OCI-LY3 (cell line): Measurements from ENCODE around the gene OR6F1.

Experiments used
- H2AFZ ChIP-seq: fragments of 200-600, 300-600 bp; shearing (Covaris generic); 2 replicates; pipeline ENCODE4 v1.6.0; 2014; ENCODE audit warnings: antibody characterized with exemption, low read depth, low read length
- H3K27ac ChIP-seq: fragments of 200-600, 300-600 bp; sonication (generic); 2 replicates; pipeline ENCODE4 v1.5.1; 2014; ENCODE audit warnings: mild to moderate bottlenecking, low read length, moderate library complexity, mixed read lengths
- H3K27me3 ChIP-seq: fragments of 200-600, 300-600 bp; sonication (generic); 2 replicates; pipeline ENCODE4 v1.6.1; 2014; ENCODE audit warnings: low read depth, low read length, mixed read lengths
- H3K36me3 ChIP-seq: fragments of 200-600, 300-600 bp; sonication (generic); replicated peaks from 2 replicates; pipeline ENCODE3; 2014; ENCODE audit warnings: low read depth, low read length, mixed read lengths
- H3K4me1 ChIP-seq: fragments of 300-600, 200-600 bp; sonication (generic); 2 replicates; pipeline ENCODE4 v1.6.1; 2014; ENCODE audit warnings: low read length, mixed read lengths
- H3K4me2 ChIP-seq: fragments of 200-600, 300-600 bp; sonication (generic); 2 replicates; pipeline ENCODE4 v1.6.1; 2014; ENCODE audit warnings: low read length, mixed read lengths
- H3K4me3 ChIP-seq: fragments of 300-600, 200-600 bp; sonication (generic); 2 replicates; pipeline ENCODE4 v1.5.1; 2014; ENCODE audit warnings: antibody characterized with exemption, mild to moderate bottlenecking, low read length, moderate library complexity
- H3K79me2 ChIP-seq: fragments of 300-600, 200-600 bp; shearing (Covaris generic); 2 replicates; pipeline ENCODE4 v1.6.1; 2014; ENCODE audit warnings: mild to moderate bottlenecking, low read length, mixed read lengths
- H3K9ac ChIP-seq: fragments of 300-600, 200-600 bp; shearing (Covaris generic); 2 replicates; pipeline ENCODE4 v1.6.0; 2014; ENCODE audit warnings: mild to moderate bottlenecking, low read length, moderate library complexity
- H3K9me3 ChIP-seq: fragments of 200-600, 300-600 bp; shearing (Covaris generic); 2 replicates; pipeline ENCODE4 v1.6.1; 2014; ENCODE audit warnings: low read length, mixed read lengths; ENCODE audit not compliant: insufficient read depth
- H4K20me1 ChIP-seq: fragments of 200-600, 300-600 bp; sonication (generic); 2 replicates; pipeline ENCODE4 v1.6.1; 2016; ENCODE audit warnings: low read length, mixed read lengths; ENCODE audit not compliant: insufficient read depth
- EZH2phosphoT487 ChIP-seq: fragments of 200-600 bp; shearing (Covaris generic); IDR thresholded peaks from 2 replicates; pipeline ENCODE4 v1.6.1; 2018; ENCODE audit warnings: antibody characterized with exemption, mixed run types, low read depth
- TF ChIP-seq, protein P1 (sequence below): fragments of 200-600, 300-600 bp; sonication (generic); IDR thresholded peaks from 2 replicates; pipeline ENCODE4 v1.5.1; 2014; ENCODE audit warnings: antibody characterized with exemption, low read length, low read depth

Gene OR6F1

GRCh38 chr1:247681288-247681897 lies 35.1 kb downstream of the OR6F1 start:
- H3K4me1 ChIP-seq = peaks cover 11% of the 10 kb centered on the region
- TF ChIP-seq, protein P1, sequence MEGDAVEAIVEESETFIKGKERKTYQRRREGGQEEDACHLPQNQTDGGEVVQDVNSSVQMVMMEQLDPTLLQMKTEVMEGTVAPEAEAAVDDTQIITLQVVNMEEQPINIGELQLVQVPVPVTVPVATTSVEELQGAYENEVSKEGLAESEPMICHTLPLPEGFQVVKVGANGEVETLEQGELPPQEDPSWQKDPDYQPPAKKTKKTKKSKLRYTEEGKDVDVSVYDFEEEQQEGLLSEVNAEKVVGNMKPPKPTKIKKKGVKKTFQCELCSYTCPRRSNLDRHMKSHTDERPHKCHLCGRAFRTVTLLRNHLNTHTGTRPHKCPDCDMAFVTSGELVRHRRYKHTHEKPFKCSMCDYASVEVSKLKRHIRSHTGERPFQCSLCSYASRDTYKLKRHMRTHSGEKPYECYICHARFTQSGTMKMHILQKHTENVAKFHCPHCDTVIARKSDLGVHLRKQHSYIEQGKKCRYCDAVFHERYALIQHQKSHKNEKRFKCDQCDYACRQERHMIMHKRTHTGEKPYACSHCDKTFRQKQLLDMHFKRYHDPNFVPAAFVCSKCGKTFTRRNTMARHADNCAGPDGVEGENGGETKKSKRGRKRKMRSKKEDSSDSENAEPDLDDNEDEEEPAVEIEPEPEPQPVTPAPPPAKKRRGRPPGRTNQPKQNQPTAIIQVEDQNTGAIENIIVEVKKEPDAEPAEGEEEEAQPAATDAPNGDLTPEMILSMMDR = peak; percentile 98
- TF ChIP-seq EZH2phosphoT487 = no peak
- H3K9ac ChIP-seq = no peak overlapping the region
- H3K4me3 ChIP-seq = no peak overlapping the region
- H3K79me2 ChIP-seq = no peaks in the 10 kb centered on the region
- H3K36me3 ChIP-seq = no peaks in the 10 kb centered on the region
- no peak overlapping the region for H3K4me2 ChIP-seq
- no peaks in the 10 kb centered on the region for H4K20me1 ChIP-seq
- no peak overlapping the region for H2AFZ ChIP-seq
- H3K27ac ChIP-seq = no peak overlapping the region
- H3K27me3 ChIP-seq = peaks cover 7% of the 10 kb centered on the region; the same call in 1 of the 2 replicates
- no peaks in the 10 kb centered on the region for H3K9me3 ChIP-seq

- H3K36me3 ChIP-seq = no peaks in the 10 kb centered on the region
Measured at GRCh38 chr1:247680171-247680570, 36.3 kb downstream of the OR6F1 start.

DNA sequence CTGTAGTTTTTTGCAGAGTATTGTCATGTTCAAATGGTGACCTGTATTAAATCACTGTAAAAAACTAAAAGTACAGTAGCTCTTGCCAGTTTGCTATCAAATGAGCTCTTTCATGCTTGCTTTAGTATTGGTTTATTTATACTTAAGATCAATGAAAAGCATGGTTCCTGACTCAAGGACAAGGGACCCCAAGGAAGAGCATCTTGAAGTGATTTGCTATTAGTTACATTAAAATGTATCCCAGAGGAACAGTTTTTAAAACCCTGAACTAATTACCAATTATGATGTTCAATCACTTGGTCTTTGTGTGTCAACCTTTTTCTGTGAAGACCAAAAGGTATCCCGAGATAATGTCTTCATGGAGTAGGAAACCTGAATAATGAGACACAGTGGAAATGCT lies 36.8 kb downstream of the OR6F1 start, which contains the start of gene OR13G1:
TSS of gene OR13G1 (minus strand) at position 101 of the 400 bp plus-strand sequence. CDS start 6,698 bp downstream, outside the sequence.
- Histone ChIP-seq H3K36me3 (no peaks in the 10 kb centered on the region), H2AFZ (no peak within 1 kb of the TSS), H3K27me3 (peaks cover 10% of the 10 kb centered on the region; the same call in 1 of the 2 replicates), H3K4me2 (peak within 1 kb of the TSS; percentile 53), H4K20me1 (no peaks in the 10 kb centered on the region), H3K4me1 (peaks cover 11% of the 10 kb centered on the region), H3K9ac (no peak within 1 kb of the TSS), H3K79me2 (no peaks in the 10 kb centered on the region), H3K4me3 (no peak within 1 kb of the TSS), H3K9me3 (no peaks in the 10 kb centered on the region), H3K27ac (no peak within 1 kb of the TSS)
- TF ChIP-seq EZH2phosphoT487 = no peak
- TF ChIP-seq, protein P1 = no peak

More at GRCh38 chr1:247680171-247680570, 36.3 kb downstream of the OR6F1 start:
- no peak overlapping the region for H3K4me3 ChIP-seq
- H3K9me3 ChIP-seq = no peaks in the 10 kb centered on the region
- H2AFZ ChIP-seq = no peak overlapping the region
- H3K4me1 ChIP-seq = peaks cover 11% of the 10 kb centered on the region
- H3K79me2 ChIP-seq = no peaks in the 10 kb centered on the region
- no peak overlapping the region for H3K4me2 ChIP-seq
- no peak for TF ChIP-seq EZH2phosphoT487
- TF ChIP-seq, protein P1 = no peak
- H4K20me1 ChIP-seq = no peaks in the 10 kb centered on the region
- H3K9ac ChIP-seq = no peak overlapping the region
- peaks cover 10% of the 10 kb centered on the region; the same call in 1 of the 2 replicates for H3K27me3 ChIP-seq
- H3K27ac ChIP-seq = no peak overlapping the region

GRCh38 chr1:247669225-247669624 lies 47.2 kb downstream of the OR6F1 start:
- Histone ChIP-seq H3K4me1 (no peaks in the 10 kb centered on the region), H3K9me3 (no peaks in the 10 kb centered on the region), H2AFZ (no peak overlapping the region), H3K4me2 (no peak overlapping the region), H3K4me3 (no peak overlapping the region), H3K79me2 (no peaks in the 10 kb centered on the region), H3K27ac (no peak overlapping the region), H3K27me3 (no peaks in the 10 kb centered on the region), H4K20me1 (no peaks in the 10 kb centered on the region), H3K36me3 (no peaks in the 10 kb centered on the region), H3K9ac (no peak overlapping the region)
- no peak for TF ChIP-seq EZH2phosphoT487
- TF ChIP-seq, protein P1 = no peak
